Skeletal muscle tissue (tissue), 4 donors: ENCODE measurements around the gene GOT1. TPM values are rescaled to one million over a fixed set of nuclear protein-coding genes. Genes with fewer than 3 reads are reported as not detected.

Experiments
- H3K27ac ChIP-seq: one replicate; pipeline ENCODE4 v1.7.0; 2013; ENCODE audit warnings: mild to moderate bottlenecking, low read depth, low read length, inconsistent platforms
- H3K27me3 ChIP-seq, 3 donors: one replicate each; pipeline ENCODE4 v1.7.0; 2013; ENCODE audit warnings: low read length in 3 of 3; ENCODE audit not compliant: control insufficient read depth in 3 of 3, insufficient read depth in 3 of 3
- H3K36me3 ChIP-seq, 3 donors: one replicate each; pipeline ENCODE4 v1.7.0; 2013; ENCODE audit warnings: low read length in 3 of 3; ENCODE audit not compliant: control insufficient read depth in 3 of 3, insufficient read depth in 3 of 3
- H3K4me1 ChIP-seq, 3 donors: one replicate each; pipeline ENCODE4 v1.7.0; 2013; ENCODE audit warnings: low read length in 3 of 3, mild to moderate bottlenecking in 3 of 3; ENCODE audit not compliant: control insufficient read depth in 3 of 3, insufficient read depth in 3 of 3
- H3K4me3 ChIP-seq, 3 donors: one replicate each; pipeline ENCODE4 v1.7.0; 2013; ENCODE audit warnings: low read length in 3 of 3
- H3K9ac ChIP-seq, 3 donors: one replicate each; pipeline ENCODE4 v1.7.0; 2013; ENCODE audit warnings: low read length in 3 of 3, mild to moderate bottlenecking in 3 of 3, moderate library complexity in 2 of 3, low read depth in 1 of 3
- H3K9me3 ChIP-seq, 3 donors: one replicate each; pipeline ENCODE4 v1.7.0; 2013; ENCODE audit warnings: low read length in 3 of 3; ENCODE audit not compliant: control insufficient read depth in 3 of 3
- total RNA-seq: library from RNA; depleted of rRNA; stranded (reverse); fragments of >200 nt; gene quantifications from one replicate; pipeline ENCODE4 v1.2.3, GENCODE V29; 2014
- donor health status: Osteomylitis.

Gene GOT1
- total RNA-seq, 1 donor from 2014 or later, result 27.1 TPM

- Histone ChIP-seq H3K9me3 (no peaks in the 10 kb centered on the region), H3K27ac (no peak overlapping the region), H3K4me1 (no peaks in the 10 kb centered on the region), H3K27me3 (peaks cover 4 to 12% (median 6%) of the 10 kb centered on the region in 3 donors), H3K4me3 (no peak overlapping the region), H3K9ac (no peak overlapping the region), H3K36me3 (no peaks in the 10 kb centered on the region)
These were observed 61.3 kb downstream of the GOT1 start for GRCh38 chr10:99369126-99369525.

- no peak overlapping the region for H3K27ac ChIP-seq
- H3K36me3 ChIP-seq, result no peaks in the 10 kb centered on the region
- peaks cover 4 to 12% (median 6%) of the 10 kb centered on the region in 3 donors for H3K27me3 ChIP-seq
- no peak overlapping the region for H3K9ac ChIP-seq
- no peak overlapping the region for H3K4me3 ChIP-seq
- no peaks in the 10 kb centered on the region for H3K9me3 ChIP-seq
- H3K4me1 ChIP-seq, result no peaks in the 10 kb centered on the region
These were observed 61.8 kb downstream of the GOT1 start for GRCh38 chr10:99368646-99369045.

GRCh38 chr10:99366666-99367065 is 63.8 kb downstream of the GOT1 start:
- Histone ChIP-seq H3K9ac (no peak overlapping the region), H3K9me3 (no peaks in the 10 kb centered on the region), H3K4me1 (no peaks in the 10 kb centered on the region), H3K27ac (no peak overlapping the region), H3K27me3 (peaks cover 0 to 7% (median 4%) of the 10 kb centered on the region in 3 donors), H3K4me3 (no peak overlapping the region), H3K36me3 (no peaks in the 10 kb centered on the region)

- Histone ChIP-seq H3K9ac (no peak overlapping the region), H3K27ac (no peak overlapping the region), H3K27me3 (peaks cover 0 to 7% (median 3%) of the 10 kb centered on the region in 3 donors), H3K36me3 (no peaks in the 10 kb centered on the region), H3K4me3 (no peak overlapping the region), H3K4me1 (no peaks in the 10 kb centered on the region), H3K9me3 (no peaks in the 10 kb centered on the region)
These were observed 64.7 kb downstream of the GOT1 start for GRCh38 chr10:99365736-99366135.

- Histone ChIP-seq H3K4me1 (no peaks in the 10 kb centered on the region), H3K4me3 (no peak overlapping the region), H3K36me3 (no peaks in the 10 kb centered on the region), H3K27me3 (peaks cover 0 to 7% (median 3%) of the 10 kb centered on the region in 3 donors), H3K27ac (no peak overlapping the region), H3K9ac (no peak overlapping the region), H3K9me3 (no peaks in the 10 kb centered on the region)
These were observed 65.1 kb downstream of the GOT1 start for GRCh38 chr10:99365311-99365710.

GRCh38 chr10:99364125-99364524 is 66.3 kb downstream of the GOT1 start:
- no peaks in the 10 kb centered on the region for H3K36me3 ChIP-seq
- no peak overlapping the region for H3K9ac ChIP-seq
- no peaks in the 10 kb centered on the region for H3K4me1 ChIP-seq
- no peaks in the 10 kb centered on the region for H3K9me3 ChIP-seq
- no peak overlapping the region for H3K4me3 ChIP-seq
- H3K27me3 ChIP-seq, result peaks cover 0 to 7% (median 3%) of the 10 kb centered on the region in 3 donors
- H3K27ac ChIP-seq, result no peak overlapping the region

- H3K4me3 ChIP-seq, result no peak overlapping the region
- no peak overlapping the region for H3K27ac ChIP-seq
- H3K4me1 ChIP-seq, result no peaks in the 10 kb centered on the region
- H3K27me3 ChIP-seq, result peaks cover 0 to 5% (median 3%) of the 10 kb centered on the region in 3 donors
- no peak overlapping the region for H3K9ac ChIP-seq
- no peaks in the 10 kb centered on the region for H3K36me3 ChIP-seq
- no peaks in the 10 kb centered on the region for H3K9me3 ChIP-seq
These were observed 69.5 kb downstream of the GOT1 start for GRCh38 chr10:99360934-99361333.

DNA sequence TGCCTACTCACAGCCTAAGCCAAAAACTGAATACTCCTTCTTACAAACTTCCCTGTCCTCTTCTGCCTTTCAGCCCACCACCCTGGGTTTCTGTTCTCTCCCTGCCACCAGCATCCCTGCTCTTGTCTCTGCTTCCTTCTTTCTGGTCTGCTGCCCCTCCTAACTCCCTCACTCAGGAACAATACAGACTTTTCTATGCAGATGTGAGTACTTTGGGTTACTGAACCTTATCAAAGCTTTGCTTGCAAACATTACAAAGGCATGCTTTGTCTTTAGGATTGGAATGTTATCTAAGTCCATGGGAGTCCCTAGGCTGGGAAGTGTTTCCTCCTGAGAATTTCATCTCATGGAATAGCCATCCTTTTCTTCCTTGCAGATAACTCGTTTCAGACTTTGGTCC is 72.3 kb downstream of the GOT1 start:
- Histone ChIP-seq H3K9ac (no peak overlapping the region), H3K4me3 (no peak overlapping the region), H3K9me3 (no peaks in the 10 kb centered on the region), H3K27me3 (peaks cover 0 to 3% (median 2%) of the 10 kb centered on the region in 3 donors), H3K4me1 (no peaks in the 10 kb centered on the region), H3K27ac (no peak overlapping the region), H3K36me3 (no peaks in the 10 kb centered on the region)

- H3K27me3 ChIP-seq, result peaks cover 0 to 4% (median 2%) of the 10 kb centered on the region in 3 donors
- no peak overlapping the region for H3K4me3 ChIP-seq
- no peaks in the 10 kb centered on the region for H3K4me1 ChIP-seq
- no peaks in the 10 kb centered on the region for H3K9me3 ChIP-seq
- no peak overlapping the region for H3K27ac ChIP-seq
- no peak overlapping the region for H3K9ac ChIP-seq
- H3K36me3 ChIP-seq, result no peaks in the 10 kb centered on the region
These were observed 72.7 kb downstream of the GOT1 start for GRCh38 chr10:99357691-99358090.

GRCh38 chr10:99353182-99353581 is 77.2 kb downstream of the GOT1 start:
- Histone ChIP-seq H3K36me3 (no peaks in the 10 kb centered on the region), H3K4me3 (no peak overlapping the region), H3K9me3 (no peaks in the 10 kb centered on the region), H3K9ac (no peak overlapping the region), H3K27ac (no peak overlapping the region), H3K27me3 (peaks cover 0 to 6% (median 4%) of the 10 kb centered on the region in 3 donors), H3K4me1 (no peaks in the 10 kb centered on the region)

GRCh38 chr10:99347672-99348071 is 82.8 kb downstream of the GOT1 start:
- H3K4me3 ChIP-seq, result no peak overlapping the region
- no peak overlapping the region for H3K27ac ChIP-seq
- H3K27me3 ChIP-seq, result peaks cover 0 to 11% (median 0%) of the 10 kb centered on the region in 3 donors
- H3K9me3 ChIP-seq, result no peaks in the 10 kb centered on the region
- no peak overlapping the region for H3K9ac ChIP-seq
- no peaks in the 10 kb centered on the region for H3K36me3 ChIP-seq
- no peaks in the 10 kb centered on the region for H3K4me1 ChIP-seq
